AG20443 (cell line): ENCODE measurements around the gene S1PR5.

ENCODE experiments used
- DNase-seq: peaks from one replicate; pipeline ENCODE4 v3.0.0; 2012; ENCODE audit warnings: low spot score, mixed read lengths

The S1PR5 gene

DNA sequence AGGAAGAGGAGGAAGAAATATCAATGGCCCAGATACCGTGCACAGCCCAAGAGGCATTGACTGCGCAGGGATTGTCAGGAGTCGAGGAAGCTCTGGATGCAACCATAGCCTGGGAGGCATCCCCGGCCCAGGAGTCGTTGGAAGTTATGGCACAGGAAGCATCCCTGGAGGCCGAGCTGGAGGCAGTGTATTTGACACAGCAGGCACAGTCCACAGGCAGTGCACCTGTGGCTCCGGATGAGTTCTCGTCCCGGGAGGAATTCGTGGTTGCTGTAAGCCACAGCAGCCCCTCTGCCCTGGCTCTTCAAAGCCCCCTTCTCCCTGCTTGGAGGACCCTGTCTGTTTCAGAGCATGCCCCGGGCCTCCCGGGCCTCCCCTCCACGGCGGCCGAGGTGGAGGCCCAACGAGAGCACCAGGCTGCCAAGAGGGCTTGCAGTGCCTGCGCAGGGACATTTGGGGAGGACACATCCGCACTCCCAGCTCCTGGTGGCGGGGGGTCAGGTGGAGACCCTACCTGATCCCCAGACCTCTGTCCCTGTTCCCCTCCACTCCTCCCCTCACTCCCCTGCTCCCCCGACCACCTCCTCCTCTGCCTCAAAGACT, 50.0 kb downstream of the S1PR5 start:
- no peak for DNase-seq

GRCh38 chr19:10464456-10464855, 52.8 kb downstream of the S1PR5 start:
- no peak for DNase-seq
